ENCODE results near the gene TIMM17A. TPM values are rescaled to one million over a fixed set of nuclear protein-coding genes. Genes with fewer than 3 reads are reported as not detected.
A peak's percentile ranks its signal among the peaks of the same experiment; 100 is the strongest.

Gene TIMM17A
- total RNA-seq, 4 donors from 2014 or later, result 18.7 to 34.9 (median 29.7) TPM

DNA sequence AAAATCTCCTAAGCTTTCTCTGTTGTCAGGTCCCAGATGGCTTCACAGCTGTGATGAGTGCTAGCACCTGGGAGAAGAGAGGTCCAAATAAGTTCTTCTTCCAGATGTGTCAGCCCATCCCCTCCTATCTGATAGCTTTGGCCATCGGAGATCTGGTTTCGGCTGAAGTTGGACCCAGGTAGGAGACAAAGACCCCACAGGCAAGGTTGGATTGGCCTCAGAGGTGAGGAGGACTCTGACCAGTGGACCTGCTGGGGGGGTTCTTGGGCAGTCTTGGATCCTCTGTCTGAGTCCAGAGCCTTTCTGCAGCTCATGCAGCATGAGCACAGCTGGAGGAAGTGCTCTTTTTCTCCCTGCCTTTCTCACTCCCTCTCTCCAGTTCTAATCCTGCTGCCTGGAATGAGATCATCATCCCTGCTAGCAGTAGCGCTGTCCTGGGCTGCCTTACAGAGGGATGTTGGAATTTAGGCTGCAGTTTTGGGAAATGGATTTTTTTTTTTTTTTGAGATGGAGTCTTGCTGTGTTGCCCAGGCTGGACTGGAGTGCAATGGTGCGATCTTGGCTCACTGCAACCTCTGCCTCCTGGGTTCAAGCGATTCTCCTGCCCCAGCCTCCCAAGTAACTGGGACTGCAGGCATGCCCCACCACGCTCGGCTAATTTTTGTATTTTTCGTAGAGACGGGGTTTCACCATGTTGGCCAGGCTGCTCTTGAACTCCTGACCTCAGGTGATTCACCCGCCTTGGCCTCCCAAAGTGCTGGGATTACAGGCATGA is 34.2 kb downstream of the TIMM17A start:
- Histone ChIP-seq H3K27ac (no peak overlapping the region), H3K4me3 (no peak overlapping the region), H3K36me3 (no peaks in the 10 kb centered on the region), H3K4me1 (no peaks in the 10 kb centered on the region), H3K27me3 (no peaks in the 10 kb centered on the region), H3K9me3 (no peaks in the 10 kb centered on the region)
- intact Hi-C loops (cut with DNase I; ENCODE audit: low total_unique reads), result no loop called here
- DNase-seq, result no peak
- no peak for TF ChIP-seq POLR2A (IDR thresholded peaks at IDR 0.05)
- TF ChIP-seq, protein P1, sequence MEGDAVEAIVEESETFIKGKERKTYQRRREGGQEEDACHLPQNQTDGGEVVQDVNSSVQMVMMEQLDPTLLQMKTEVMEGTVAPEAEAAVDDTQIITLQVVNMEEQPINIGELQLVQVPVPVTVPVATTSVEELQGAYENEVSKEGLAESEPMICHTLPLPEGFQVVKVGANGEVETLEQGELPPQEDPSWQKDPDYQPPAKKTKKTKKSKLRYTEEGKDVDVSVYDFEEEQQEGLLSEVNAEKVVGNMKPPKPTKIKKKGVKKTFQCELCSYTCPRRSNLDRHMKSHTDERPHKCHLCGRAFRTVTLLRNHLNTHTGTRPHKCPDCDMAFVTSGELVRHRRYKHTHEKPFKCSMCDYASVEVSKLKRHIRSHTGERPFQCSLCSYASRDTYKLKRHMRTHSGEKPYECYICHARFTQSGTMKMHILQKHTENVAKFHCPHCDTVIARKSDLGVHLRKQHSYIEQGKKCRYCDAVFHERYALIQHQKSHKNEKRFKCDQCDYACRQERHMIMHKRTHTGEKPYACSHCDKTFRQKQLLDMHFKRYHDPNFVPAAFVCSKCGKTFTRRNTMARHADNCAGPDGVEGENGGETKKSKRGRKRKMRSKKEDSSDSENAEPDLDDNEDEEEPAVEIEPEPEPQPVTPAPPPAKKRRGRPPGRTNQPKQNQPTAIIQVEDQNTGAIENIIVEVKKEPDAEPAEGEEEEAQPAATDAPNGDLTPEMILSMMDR (IDR thresholded peaks at IDR 0.05), result no peak

DNA sequence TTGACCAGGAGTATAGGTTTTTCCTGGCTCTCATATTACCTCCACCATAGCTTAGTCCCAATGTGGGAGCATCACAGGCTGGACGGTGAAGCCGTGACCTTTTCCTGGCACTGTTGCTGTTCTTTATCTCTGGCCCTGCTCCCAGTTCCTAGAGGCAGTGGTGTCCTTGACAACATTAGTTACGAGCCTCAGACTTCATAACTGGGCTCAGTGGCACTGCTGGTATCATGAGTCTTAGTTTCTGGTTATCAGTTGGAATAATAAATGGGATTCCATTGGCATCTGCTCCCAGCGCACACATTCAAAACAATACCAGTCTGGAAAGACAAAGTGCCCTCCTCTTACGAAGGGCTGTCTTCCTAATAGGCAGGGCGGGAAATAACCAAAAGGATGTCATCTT is 35.1 kb downstream of the TIMM17A start:
- no peak for TF ChIP-seq POLR2A (IDR thresholded peaks at IDR 0.05)
- TF ChIP-seq, protein P1 (IDR thresholded peaks at IDR 0.05), result no peak
- intact Hi-C loops (cut with DNase I; ENCODE audit: low total_unique reads), result no loop called here
- no peak for DNase-seq

GRCh38 chr1:201999625-202000238 is 44.4 kb downstream of the TIMM17A start:
- no peaks in the 10 kb centered on the region for H3K9me3 ChIP-seq
- H3K27me3 ChIP-seq, result no peaks in the 10 kb centered on the region
- no peaks in the 10 kb centered on the region for H3K4me1 ChIP-seq
- no peak overlapping the region for H3K27ac ChIP-seq
- H3K36me3 ChIP-seq, result no peaks in the 10 kb centered on the region
- TF ChIP-seq, protein P1 (IDR thresholded peaks at IDR 0.05), result peak; percentile 40 to 56 (median 52)
- no peak for TF ChIP-seq POLR2A (IDR thresholded peaks at IDR 0.05)
- no peak overlapping the region for H3K4me3 ChIP-seq
- intact Hi-C loops (cut with DNase I; ENCODE audit: low total_unique reads), result no loop called here
- no peak for DNase-seq

More for the DNA sequence above, 35.1 kb downstream of the TIMM17A start:
- Histone ChIP-seq H3K4me3 (no peak overlapping the region), H3K9me3 (no peaks in the 10 kb centered on the region), H3K4me1 (no peaks in the 10 kb centered on the region), H3K27me3 (no peaks in the 10 kb centered on the region), H3K36me3 (no peaks in the 10 kb centered on the region), H3K27ac (no peak overlapping the region)

DNA sequence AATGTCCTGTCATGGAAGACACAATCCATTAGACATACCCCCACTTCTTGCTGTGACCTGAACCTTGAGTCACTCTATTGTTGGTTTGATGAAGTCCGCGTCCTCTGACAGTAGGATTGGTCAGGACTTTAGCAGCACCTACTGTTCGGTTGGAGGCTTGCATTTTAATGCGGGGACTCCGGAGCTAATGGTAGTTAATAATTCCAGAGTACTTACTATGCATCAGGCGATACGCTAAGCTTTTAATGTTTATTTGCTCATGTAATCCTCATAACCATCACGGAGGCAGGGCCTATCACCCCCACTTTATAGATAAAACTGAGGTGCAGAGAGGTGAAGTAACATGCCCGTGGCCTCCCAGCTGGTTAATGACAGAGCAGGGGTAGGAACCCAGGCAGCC is 47.2 kb downstream of the TIMM17A start:
- DNase-seq, result no peak
- Histone ChIP-seq H3K36me3 (no peaks in the 10 kb centered on the region), H3K27ac (no peak overlapping the region), H3K9me3 (no peaks in the 10 kb centered on the region), H3K4me3 (no peak overlapping the region), H3K4me1 (no peaks in the 10 kb centered on the region), H3K27me3 (no peaks in the 10 kb centered on the region)
- intact Hi-C loops (cut with DNase I; ENCODE audit: low total_unique reads), result no loop called here
- TF ChIP-seq, protein P1 (IDR thresholded peaks at IDR 0.05), result no peak
- TF ChIP-seq POLR2A (IDR thresholded peaks at IDR 0.05), result no peak

- no peak for TF ChIP-seq POLR2A (IDR thresholded peaks at IDR 0.05)
- TF ChIP-seq, protein P1 (IDR thresholded peaks at IDR 0.05), result no peak
- no peak for DNase-seq
- H3K4me3 ChIP-seq, result no peak overlapping the region
- intact Hi-C loops (cut with DNase I; ENCODE audit: low total_unique reads), result loop anchor here (5.0 kb wide), 1 partner anchor 133 kb away; no protein-coding TSS in a partner anchor
- no peaks in the 10 kb centered on the region for H3K9me3 ChIP-seq
- no peaks in the 10 kb centered on the region for H3K36me3 ChIP-seq
- no peak overlapping the region for H3K27ac ChIP-seq
- no peaks in the 10 kb centered on the region for H3K4me1 ChIP-seq
- no peaks in the 10 kb centered on the region for H3K27me3 ChIP-seq
Observed at GRCh38 chr1:202004711-202005110, 49.4 kb downstream of the TIMM17A start.
